GM19455 (cell line): ENCODE measurements around the gene NKPD1.

Experiments
- ATAC-seq: cut with Tn5 transposase; IDR thresholded peaks from one replicate; pipeline ENCODE4 v1.9.1; 2021; ENCODE audit not compliant: unreplicated experiment

Gene NKPD1

GRCh38 chr19:45175515-45176345, 14.9 kb upstream of the NKPD1 start:
- ATAC-seq: no peak

- ATAC-seq: no peak
Measured at GRCh38 chr19:45173816-45174215, 13.0 kb upstream of the NKPD1 start.

- ATAC-seq: no peak
Measured at GRCh38 chr19:45172611-45173208, 11.9 kb upstream of the NKPD1 start.

DNA sequence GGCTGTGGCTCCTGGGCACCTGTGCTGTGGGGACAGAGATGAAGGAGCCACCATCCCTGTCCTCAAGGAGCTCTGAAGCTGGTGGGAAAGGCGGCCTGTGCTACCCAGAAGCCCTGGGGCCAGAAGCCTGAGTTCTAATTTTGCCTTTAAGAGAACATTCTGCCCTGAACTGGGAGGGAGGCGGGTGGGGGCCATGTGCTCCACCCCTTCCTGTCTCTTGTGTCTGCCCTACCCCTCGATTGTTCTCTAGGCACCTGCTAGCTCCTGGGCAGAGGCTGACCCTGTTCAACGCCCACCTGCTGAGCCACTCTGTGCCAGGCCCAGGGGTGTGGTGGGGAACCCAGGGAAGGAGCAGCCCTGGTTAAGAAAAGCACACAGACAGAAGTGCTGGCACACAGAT, 11.4 kb upstream of the NKPD1 start:
- ATAC-seq: no peak

GRCh38 chr19:45171211-45171623, 10.4 kb upstream of the NKPD1 start:
- ATAC-seq: no peak

DNA sequence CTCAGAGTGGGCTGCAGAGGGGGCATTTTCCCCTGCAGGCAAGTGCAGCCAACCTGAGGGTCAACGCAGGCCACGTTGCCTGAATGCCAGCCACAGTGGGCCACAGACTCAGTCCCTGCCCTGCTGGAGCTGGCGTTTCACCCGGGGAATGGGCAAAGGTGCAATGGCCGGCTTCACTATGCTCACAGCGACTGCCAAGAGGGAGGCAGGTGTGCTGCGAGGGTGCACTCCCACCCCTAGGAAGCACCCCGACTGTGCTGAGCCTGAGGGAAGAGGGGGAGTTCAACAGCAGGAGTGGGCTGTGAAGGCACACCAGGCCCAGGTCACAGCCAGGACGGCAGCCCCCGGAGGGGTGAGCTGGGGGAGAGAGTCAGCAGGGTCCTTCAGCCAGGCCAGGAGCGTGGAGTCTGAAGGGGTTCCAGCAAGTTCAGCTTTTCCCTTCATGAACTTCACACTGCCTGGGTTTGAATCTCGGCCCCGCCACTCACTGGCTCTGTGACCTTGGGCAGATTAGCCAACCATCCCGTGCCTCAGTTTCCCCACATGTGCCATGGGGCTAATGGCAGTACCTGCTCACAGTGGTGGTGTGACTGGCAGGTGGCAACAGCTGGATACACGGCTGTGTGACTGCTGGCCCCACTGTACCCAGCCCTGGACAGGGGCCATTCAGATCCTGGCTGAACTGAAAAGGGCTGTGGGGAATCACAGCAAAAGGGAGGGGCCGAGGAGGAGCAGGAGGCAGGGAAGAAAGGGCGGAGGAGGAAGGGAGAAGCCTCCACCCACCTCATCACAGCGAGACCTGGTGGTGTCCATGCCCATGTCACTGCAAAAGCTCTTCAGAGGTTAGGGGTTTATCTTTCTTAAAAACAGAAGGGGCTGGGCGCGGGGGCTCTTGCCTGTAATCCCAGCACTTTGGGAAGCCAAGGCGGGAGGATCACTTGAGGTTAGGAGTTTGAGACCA, 9.6 kb upstream of the NKPD1 start:
- ATAC-seq: no peak

DNA sequence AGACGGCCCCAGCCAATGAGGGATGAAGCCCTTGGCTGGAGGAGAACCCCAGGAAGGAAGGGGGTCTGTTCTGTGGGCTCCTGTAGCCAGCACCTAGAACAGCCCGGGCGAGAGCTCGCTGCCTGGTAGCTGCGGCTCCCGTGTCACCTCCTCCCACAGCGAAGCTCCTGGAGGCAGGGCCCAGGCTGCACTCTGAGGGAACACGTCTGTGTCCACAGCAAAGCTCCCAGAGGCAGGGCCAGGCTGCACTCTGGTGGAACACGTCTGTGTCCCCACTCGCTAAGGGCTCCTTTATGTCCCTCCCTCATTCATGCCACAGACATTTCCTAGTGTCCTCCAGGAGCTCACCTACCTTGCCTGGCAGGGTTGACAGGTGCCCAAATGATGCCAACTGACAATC, 8.8 kb upstream of the NKPD1 start:
- no peak for ATAC-seq

DNA sequence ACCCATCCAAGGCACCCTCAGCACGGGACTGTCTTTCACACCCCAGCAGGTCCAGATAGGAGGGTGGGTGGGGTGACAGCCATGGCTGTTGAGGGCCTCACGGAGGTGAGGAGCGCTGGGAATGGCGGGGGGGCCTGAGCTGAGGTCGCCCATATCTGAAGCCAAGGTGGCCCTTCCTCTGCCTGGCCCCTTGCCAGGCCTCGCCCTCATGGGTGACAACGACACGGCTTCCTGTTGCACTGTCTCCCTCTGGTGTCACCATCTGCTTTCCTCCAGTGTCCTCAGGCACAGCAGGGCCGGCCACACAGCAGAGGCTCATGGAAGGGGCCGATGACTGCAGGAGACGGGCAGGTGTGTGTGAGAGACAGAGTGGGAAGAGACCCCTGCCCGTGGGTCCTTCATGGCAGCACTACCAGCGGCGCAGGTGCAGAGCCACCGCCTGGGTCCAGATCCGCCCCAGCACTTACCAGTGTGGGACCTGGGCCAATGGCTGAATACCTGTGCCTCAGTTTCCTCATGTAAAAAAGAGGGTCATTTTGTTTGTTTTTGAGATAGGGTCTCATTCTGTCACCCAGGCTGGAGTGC, 8.1 kb upstream of the NKPD1 start:
- ATAC-seq: no peak

DNA sequence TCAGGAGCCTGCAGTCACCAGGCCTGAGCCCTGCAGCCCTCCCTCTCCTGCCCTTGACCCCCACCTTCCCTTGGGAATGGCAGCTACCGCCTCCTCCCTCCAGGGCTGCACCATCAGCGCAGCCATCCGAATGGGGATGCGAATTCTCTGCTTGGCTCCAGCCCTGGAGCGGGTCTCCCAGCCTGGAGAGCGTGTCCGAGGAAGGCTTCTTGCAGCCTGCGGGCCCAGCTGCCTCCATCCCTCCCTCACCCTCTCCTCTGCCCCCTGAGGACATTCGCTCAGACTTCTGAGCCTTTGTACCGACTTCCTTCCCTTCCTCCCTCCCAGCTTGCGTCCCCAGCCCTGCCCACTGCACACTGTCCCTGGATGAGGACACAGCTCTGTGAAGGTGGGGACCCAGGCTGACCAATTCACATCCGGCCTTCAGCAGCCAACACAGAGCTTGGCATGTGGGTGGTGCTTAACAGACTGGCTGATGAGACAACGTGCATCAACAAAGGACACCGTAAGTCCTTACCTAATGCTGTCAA, 6.0 kb upstream of the NKPD1 start:
- no peak for ATAC-seq

DNA sequence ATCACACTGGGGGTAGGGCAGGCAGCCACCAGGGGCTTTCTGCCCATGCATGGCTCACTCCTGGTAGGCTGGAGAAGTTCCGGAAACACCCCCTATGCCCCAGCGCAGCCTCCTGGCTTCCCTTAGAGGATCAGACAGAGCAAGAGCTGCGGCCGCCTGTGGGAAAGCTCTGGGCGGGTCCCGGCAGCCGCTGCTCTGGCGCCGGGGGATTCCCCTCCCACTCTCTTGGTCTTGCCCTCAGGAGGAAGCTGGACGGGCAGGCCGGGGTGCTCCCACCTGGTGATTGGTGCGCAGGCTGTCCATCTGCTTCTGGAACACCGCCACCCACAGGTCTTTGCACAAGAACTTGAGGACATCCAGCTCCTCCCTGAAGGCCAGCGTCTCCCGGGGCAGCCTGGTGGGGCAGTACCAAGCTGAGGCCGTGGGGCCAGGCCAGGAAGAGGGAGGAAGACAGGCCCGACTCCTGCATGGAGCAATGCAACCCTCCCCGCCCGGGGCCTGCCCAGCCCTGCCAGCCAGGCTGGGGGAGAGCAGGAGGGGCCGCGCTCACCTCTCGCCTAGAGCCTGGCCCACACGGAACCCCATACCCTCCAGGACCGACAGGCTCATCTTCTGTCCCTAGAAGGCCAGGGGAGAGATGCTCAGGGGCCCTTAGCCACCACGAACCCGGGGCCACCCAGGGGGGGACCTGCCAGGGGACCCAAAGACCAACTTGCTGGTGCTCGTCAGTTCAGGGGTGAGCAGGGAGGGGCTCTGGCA, 4.0 kb upstream of the NKPD1 start:
- no peak for ATAC-seq

DNA sequence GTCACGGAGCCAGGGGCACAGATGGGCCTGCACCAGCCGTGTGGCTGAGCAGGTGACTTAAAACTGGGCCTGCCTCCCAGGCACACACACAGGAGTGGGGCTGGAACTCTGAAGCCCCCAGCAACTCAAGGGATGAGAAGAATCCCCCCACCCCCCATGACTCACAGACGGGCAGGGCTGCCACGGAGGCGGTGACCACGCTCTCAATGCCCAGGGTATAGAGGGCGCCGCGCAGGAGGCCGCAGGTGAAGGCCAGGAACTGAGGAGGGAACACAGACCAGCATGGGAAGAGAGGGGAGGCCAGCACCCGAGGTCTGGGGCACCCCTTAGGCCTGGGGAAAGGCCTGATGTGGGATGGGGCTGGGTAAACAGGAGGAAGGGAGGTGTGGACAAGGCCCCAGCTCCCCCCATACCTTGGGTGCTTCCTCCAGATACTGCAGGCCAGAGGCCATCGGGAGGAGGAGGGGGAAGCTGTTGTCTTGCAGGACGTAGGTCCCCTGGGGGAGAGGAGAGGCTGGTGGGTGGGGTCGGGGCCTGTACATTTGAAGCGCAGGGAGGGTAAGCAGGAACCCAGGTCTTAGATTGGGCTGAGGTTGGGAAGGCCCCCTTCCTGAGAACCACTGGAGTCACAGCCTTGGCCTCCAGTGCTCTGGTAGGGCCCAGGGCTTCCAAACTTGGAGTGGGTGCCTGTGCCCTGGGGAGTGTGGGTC, 3.1 kb upstream of the NKPD1 start:
- no peak for ATAC-seq

DNA sequence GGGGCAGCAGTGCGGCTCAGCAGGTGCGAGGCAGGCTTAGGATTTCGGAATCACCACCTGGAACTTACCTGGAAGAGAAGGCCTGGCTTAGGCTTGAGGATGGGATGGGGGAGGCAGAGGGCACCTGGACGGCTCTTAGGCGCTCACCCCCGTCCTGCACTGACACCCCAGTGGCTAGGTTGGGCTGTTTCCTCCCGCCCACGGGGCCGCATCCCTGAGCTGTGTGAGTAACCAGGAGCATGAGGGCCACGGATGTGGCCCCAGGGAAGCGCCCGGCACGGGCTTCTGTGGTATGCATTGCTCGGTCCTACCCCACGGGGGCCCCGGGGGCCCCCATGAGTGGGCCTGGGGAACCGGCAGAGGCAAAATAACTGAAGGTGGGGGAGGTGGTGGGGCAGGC, 2.4 kb upstream of the NKPD1 start:
- no peak for ATAC-seq

- ATAC-seq: no peak
Measured at GRCh38 chr19:45162608-45163143, 1.9 kb upstream of the NKPD1 start.

DNA sequence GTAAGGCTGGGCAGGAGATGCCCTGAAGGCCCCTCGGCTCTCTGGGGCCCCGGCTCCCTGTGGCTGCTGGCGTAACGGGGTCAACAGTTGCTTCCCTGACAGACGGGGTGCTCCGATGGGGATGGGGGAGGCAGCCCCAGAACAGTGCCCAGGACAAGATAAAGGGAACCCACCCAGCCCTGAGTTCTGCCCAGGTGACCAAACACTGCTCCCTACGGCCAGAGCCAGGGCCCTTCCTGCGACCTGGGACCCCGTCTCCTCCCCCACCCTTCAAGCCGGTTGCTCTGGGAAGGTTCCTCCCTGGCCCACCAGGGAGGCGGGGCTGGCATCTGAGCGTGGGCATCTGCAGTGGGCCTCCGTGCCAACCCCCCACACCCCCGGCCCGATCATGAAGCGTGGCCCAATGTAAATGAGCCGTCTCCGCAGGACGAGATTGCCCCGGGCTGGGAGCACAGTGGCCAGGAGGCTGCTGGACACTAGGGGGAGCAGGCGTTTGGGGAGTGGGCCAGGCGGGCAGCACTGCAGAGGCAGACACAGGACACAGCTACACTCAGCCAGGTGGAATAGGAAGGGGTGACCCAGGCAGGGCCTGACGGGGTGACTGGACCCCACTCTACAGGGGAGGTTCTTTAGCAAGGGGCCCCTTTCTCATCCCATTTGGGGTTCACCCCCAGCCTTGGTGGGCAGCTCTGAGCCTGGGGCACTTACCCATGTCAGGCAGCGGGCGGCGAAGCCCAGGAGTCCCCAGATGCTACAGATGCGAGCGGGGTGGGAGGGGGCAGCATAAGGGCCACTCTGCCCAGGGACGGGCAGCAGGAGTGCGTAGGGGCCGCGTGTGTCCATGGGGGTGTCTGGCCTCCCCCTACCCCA, 1.2 kb upstream of the NKPD1 start:
- ATAC-seq: no peak

GRCh38 chr19:45159971-45160324, 834 bp downstream of the NKPD1 start:
- no peak for ATAC-seq

DNA sequence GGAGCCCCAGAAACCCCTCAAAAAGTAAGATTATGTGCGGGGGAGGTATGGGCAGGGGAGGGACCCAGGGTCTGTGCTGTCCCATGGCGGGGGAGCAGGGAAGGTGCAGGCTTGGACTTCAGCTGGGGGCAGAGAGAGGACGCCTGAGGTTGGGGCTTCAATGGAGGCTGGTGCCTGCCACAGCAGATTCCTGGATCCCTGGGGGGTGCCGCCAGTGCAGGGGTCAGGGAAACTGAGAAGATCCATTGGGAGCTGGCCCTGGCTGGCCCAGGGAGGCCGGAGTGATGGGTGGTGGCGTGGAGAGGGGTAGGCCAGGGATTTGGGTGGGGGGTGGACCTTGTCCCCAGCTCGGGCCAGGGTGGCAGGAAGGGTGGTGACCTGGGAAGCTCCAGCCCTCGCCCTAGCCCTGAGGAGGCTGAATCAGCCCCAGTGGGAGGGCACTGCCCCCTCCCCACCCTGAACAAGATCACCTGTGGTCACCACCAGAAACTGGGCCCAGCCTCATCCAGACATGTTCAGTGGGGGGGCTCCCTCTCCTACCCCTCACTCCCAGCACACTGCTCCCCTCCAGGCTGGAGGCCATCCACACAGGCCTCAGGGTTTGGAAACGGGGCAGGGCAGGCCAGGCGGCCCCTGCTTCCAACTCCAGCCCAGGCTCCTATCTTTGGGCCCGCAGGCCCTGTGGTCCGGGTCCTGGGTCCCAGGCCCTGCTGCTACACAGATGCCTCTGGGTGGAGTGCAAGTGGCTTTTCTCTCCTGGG, 1.4 kb downstream of the NKPD1 start:
- ATAC-seq: no peak

DNA sequence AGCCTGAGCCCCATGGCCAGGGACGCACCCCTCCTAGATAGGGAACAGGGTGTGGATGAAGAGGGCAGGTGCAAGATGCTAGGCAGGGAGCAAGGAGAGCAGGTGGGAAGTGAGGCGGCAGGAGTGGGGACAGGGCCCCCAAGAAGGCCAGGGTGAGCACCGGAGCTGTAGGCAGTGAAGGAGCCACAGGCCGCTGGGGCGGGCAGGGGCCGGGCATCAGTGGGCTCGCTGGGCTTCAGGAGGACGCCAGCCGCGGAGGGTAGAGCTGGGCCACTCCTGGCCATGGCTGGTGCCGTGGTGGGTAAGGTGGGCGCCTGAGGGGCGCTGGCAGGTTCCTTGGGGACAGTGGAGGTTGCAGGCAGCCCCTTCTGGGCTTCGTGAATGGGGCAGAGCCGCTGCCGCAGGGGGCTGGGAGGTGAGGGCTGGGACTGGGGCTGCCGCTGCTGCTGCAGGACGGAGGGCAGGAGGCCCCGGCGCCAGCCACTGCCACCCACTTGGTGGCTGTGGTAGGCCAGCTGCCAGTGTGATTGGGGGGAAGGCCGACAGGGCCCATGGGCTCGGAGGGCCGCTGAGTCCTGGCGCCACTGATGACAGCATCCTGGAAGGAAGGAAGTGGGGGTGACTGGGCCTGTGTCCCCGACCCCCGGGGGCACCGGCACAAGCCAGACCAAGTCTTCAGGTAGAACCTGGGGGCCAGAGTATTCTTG, 2.1 kb downstream of the NKPD1 start:
- no peak for ATAC-seq
